GM18507 (cell line): ENCODE results near the gene SORL1-AS1.

Experiments used
- DNase-seq: peaks from one replicate; pipeline ENCODE4 v3.0.0; 2011; ENCODE audit warnings: low read depth; ENCODE audit not compliant: insufficient read length; ENCODE audit errors: extremely low spot score
- FAIRE-seq: peaks from 2 replicates; lab custom pipeline; 2011; peaks lifted over from hg19 to GRCh38; lab: Jason Lieb, UNC

Gene SORL1-AS1

GRCh38 chr11:121478226-121478894 is 25.6 kb upstream of the SORL1-AS1 start:
- FAIRE-seq (no peak), DNase-seq (no peak)

GRCh38 chr11:121476379-121477032 is 23.7 kb upstream of the SORL1-AS1 start:
- FAIRE-seq (no peak), DNase-seq (no peak)

GRCh38 chr11:121474680-121475079 is 21.9 kb upstream of the SORL1-AS1 start:
- DNase-seq, result no peak
- no peak for FAIRE-seq

- DNase-seq (no peak), FAIRE-seq (no peak)
Observed at GRCh38 chr11:121473064-121473777, 20.5 kb upstream of the SORL1-AS1 start.

- FAIRE-seq (no peak), DNase-seq (no peak)
Observed at GRCh38 chr11:121472312-121472711, 19.5 kb upstream of the SORL1-AS1 start.

GRCh38 chr11:121471167-121471566 is 18.4 kb upstream of the SORL1-AS1 start:
- no peak for DNase-seq

GRCh38 chr11:121469910-121470309 is 17.1 kb upstream of the SORL1-AS1 start:
- no peak for FAIRE-seq
- DNase-seq, result no peak

More at GRCh38 chr11:121471167-121471566, 18.4 kb upstream of the SORL1-AS1 start:
- FAIRE-seq, result no peak

- DNase-seq, result peak; percentile 64
- peak; percentile 98 for FAIRE-seq
Observed at GRCh38 chr11:121467965-121468364, 15.2 kb upstream of the SORL1-AS1 start.

GRCh38 chr11:121467471-121467870 is 14.7 kb upstream of the SORL1-AS1 start:
- FAIRE-seq, result no peak
- DNase-seq, result no peak

- DNase-seq, result no peak
- peak; percentile 88 for FAIRE-seq
Observed at GRCh38 chr11:121466063-121466794, 13.5 kb upstream of the SORL1-AS1 start.

GRCh38 chr11:121465709-121466062 is 12.9 kb upstream of the SORL1-AS1 start:
- no peak for FAIRE-seq

GRCh38 chr11:121464352-121464946 is 11.7 kb upstream of the SORL1-AS1 start:
- FAIRE-seq (peak; percentile 76), DNase-seq (no peak)

More at GRCh38 chr11:121465709-121466062, 12.9 kb upstream of the SORL1-AS1 start:
- no peak for DNase-seq

- FAIRE-seq (peak; percentile 9), DNase-seq (no peak)
Observed at GRCh38 chr11:121463689-121464335, 11.0 kb upstream of the SORL1-AS1 start.

- FAIRE-seq (no peak), DNase-seq (no peak)
Observed at GRCh38 chr11:121461843-121462242, 9.1 kb upstream of the SORL1-AS1 start.

GRCh38 chr11:121460941-121461514 is 8.3 kb upstream of the SORL1-AS1 start:
- DNase-seq (no peak), FAIRE-seq (peak; percentile 9)

GRCh38 chr11:121459413-121460017 is 6.7 kb upstream of the SORL1-AS1 start:
- no peak for DNase-seq
- no peak for FAIRE-seq

- no peak for FAIRE-seq
- DNase-seq, result no peak
Observed at GRCh38 chr11:121458551-121458950, 5.8 kb upstream of the SORL1-AS1 start.

- FAIRE-seq (peak; percentile 65), DNase-seq (no peak)
Observed at GRCh38 chr11:121456816-121457431, 4.2 kb upstream of the SORL1-AS1 start.
